H1 (cell line): ENCODE results near the gene PFDN1. TPM values are rescaled to one million over a fixed set of nuclear protein-coding genes. Genes with fewer than 3 reads are reported as not detected.

ENCODE experiments used
- CTCF ChIA-PET: fragments of 300-600 bp; sonication (Branson Sonifier 250); formaldehyde crosslinking; loops from one replicate; lab custom pipeline; 2021; ENCODE audit not compliant: partially characterized antibody; lab: Charles Lee
- POLR2A ChIA-PET: fragments of 300-600 bp; sonication (Branson Sonifier 250); formaldehyde crosslinking; loops from one replicate; lab custom pipeline; 2021; ENCODE audit warnings: inconsistent platforms; ENCODE audit not compliant: partially characterized antibody; lab: Charles Lee
- DNase-seq, 2 experiments: peaks; one replicate each; pipeline versions ENCODE4 v3.0.0 to v3.0.0-alpha.2; 2010 to 2022; ENCODE audit warnings: low spot score in 2 of 2, low read depth in 1 of 2, mixed read lengths in 1 of 2
- FAIRE-seq: peaks from 2 replicates; lab custom pipeline; 2011; peaks lifted over from hg19 to GRCh38; lab: Jason Lieb, UNC
- H2AFZ ChIP-seq: 2 replicates; pipeline ENCODE4 v1.8.1; 2012; ENCODE audit warnings: low read length, inconsistent platforms
- H2AK5ac ChIP-seq: 2 replicates; pipeline ENCODE4 v1.6.1; 2013; ENCODE audit warnings: low read depth, low read length
- H2BK120ac ChIP-seq: replicated peaks from 2 replicates; pipeline ENCODE3; 2013; ENCODE audit warnings: low read depth, low read length, inconsistent platforms
- H2BK12ac ChIP-seq: 2 replicates; pipeline ENCODE4 v1.6.1; 2013; ENCODE audit warnings: low read depth, low read length
- H2BK15ac ChIP-seq: 2 replicates; pipeline ENCODE4 v1.6.1; 2013; ENCODE audit warnings: low read length
- H2BK20ac ChIP-seq: 2 replicates; pipeline ENCODE4 v1.6.1; 2013; ENCODE audit warnings: low read length
- H2BK5ac ChIP-seq: 2 replicates; pipeline ENCODE4 v1.6.1; 2013; ENCODE audit warnings: low read depth, low read length
- H3K14ac ChIP-seq: 2 replicates; pipeline ENCODE4 v1.6.1; 2013; ENCODE audit warnings: inconsistent platforms; ENCODE audit not compliant: insufficient read length
- H3K18ac ChIP-seq: 2 replicates; pipeline ENCODE4 v1.6.1; 2013; ENCODE audit warnings: low read length; ENCODE audit errors: extremely low read depth
- H3K23ac ChIP-seq: 2 replicates; pipeline ENCODE4 v1.6.1; 2013; ENCODE audit warnings: inconsistent platforms; ENCODE audit not compliant: insufficient read length
- H3K23me2 ChIP-seq: 2 replicates; pipeline ENCODE4 v1.6.1; 2013; ENCODE audit warnings: low read depth, low read length
- H3K27ac ChIP-seq: 2 replicates; pipeline ENCODE4 v1.6.1; 2011; ENCODE audit warnings: low read depth, low read length, inconsistent platforms
- H3K27me3 ChIP-seq, 4 experiments: replicated peaks in 1 of 4; 1 replicate in 1 of 4; 2 replicates in 3 of 4; pipeline versions ENCODE4 v1.6.1 to v1.8.1; 2011 to 2013; ENCODE audit warnings: low read length in 3 of 4, mild to moderate bottlenecking in 3 of 4, inconsistent platforms in 2 of 4, mixed read lengths in 2 of 4, moderate library complexity in 1 of 4; ENCODE audit not compliant: control insufficient read depth in 3 of 4, insufficient read depth in 3 of 4; ENCODE audit errors: extremely low read depth in 1 of 4
- H3K36me3 ChIP-seq, 4 experiments: 2 replicates each; pipeline versions ENCODE4 v1.6.1 to v1.8.1; 2011 to 2013; ENCODE audit warnings: mild to moderate bottlenecking in 4 of 4, low read length in 3 of 4, moderate library complexity in 2 of 4, control low read depth in 1 of 4, inconsistent platforms in 1 of 4; ENCODE audit not compliant: insufficient read depth in 4 of 4, control insufficient read depth in 2 of 4
- H3K4ac ChIP-seq: replicated peaks from 2 replicates; pipeline ENCODE3; 2013; ENCODE audit warnings: low read length, low read depth, mixed read lengths, inconsistent platforms; ENCODE audit not compliant: insufficient read length
- H3K4me1 ChIP-seq, 4 experiments: replicated peaks in 1 of 4; 1 replicate in 1 of 4; 2 replicates in 3 of 4; pipeline versions ENCODE4 v1.6.1 to v1.8.1; 2011 to 2013; ENCODE audit warnings: low read length in 3 of 4, inconsistent platforms in 2 of 4, mixed read lengths in 1 of 4; ENCODE audit not compliant: insufficient read depth in 4 of 4, control insufficient read depth in 3 of 4
- H3K4me2 ChIP-seq, 2 experiments: 2 replicates each; pipeline versions ENCODE4 v1.6.1 to v1.8.1; 2011 to 2013; ENCODE audit warnings: low read depth in 2 of 2, low read length in 2 of 2, control low read depth in 1 of 2, inconsistent platforms in 1 of 2, mild to moderate bottlenecking in 1 of 2; ENCODE audit not compliant: insufficient read depth in 1 of 2
- H3K4me3 ChIP-seq, 4 experiments: fragments of 200-600, 300-600 bp in 1 of 4; sonication (generic), shearing (Covaris generic), sonication (Bioruptor Twin) in 1 of 4; 2 replicates each; pipeline versions ENCODE4 v1.5.1 to v1.8.1; 2011 to 2016; ENCODE audit warnings: low read length in 4 of 4, low read depth in 3 of 4, control low read depth in 2 of 4, inconsistent platforms in 2 of 4, mild to moderate bottlenecking in 2 of 4, mixed read lengths in 1 of 4, moderate library complexity in 1 of 4; ENCODE audit not compliant: insufficient read depth in 2 of 4; ENCODE audit errors: extremely low read depth in 1 of 4
- H3K56ac ChIP-seq: replicated peaks from 2 replicates; pipeline ENCODE3; 2013; ENCODE audit warnings: low read depth, mild to moderate bottlenecking, mixed read lengths, low read length, inconsistent platforms; ENCODE audit not compliant: insufficient read length
- H3K79me1 ChIP-seq: 2 replicates; pipeline ENCODE4 v1.6.1; 2013; ENCODE audit warnings: low read depth, low read length, control low read depth
- H3K79me2 ChIP-seq, 2 experiments: 2 replicates each; pipeline versions ENCODE4 v1.6.1 to v1.8.1; 2012 to 2013; ENCODE audit warnings: low read length in 2 of 2, mild to moderate bottlenecking in 2 of 2, inconsistent platforms in 1 of 2; ENCODE audit not compliant: insufficient read depth in 2 of 2, control insufficient read depth in 1 of 2
- H3K9ac ChIP-seq, 4 experiments: replicated peaks in 1 of 4; 1 replicate in 1 of 4; 2 replicates in 3 of 4; pipeline versions ENCODE4 v1.6.1 to v1.8.1; 2011 to 2013; ENCODE audit warnings: low read depth in 3 of 4, low read length in 3 of 4, control low read depth in 2 of 4, mild to moderate bottlenecking in 2 of 4, moderate library complexity in 2 of 4, inconsistent platforms in 1 of 4; ENCODE audit errors: extremely low read depth in 1 of 4
- H3K9me3 ChIP-seq, 2 experiments: 2 replicates each; pipeline versions ENCODE4 v1.6.1 to v1.8.1; 2012 to 2013; ENCODE audit warnings: mild to moderate bottlenecking in 2 of 2, moderate library complexity in 2 of 2, control low read depth in 1 of 2, inconsistent platforms in 1 of 2, low read depth in 1 of 2, low read length in 1 of 2, mixed read lengths in 1 of 2; ENCODE audit not compliant: insufficient read depth in 2 of 2
- H4K20me1 ChIP-seq, 2 experiments: replicated peaks in 1 of 2; 2 replicates each; pipeline versions ENCODE3 to v1.8.1; 2011 to 2013; ENCODE audit warnings: inconsistent platforms in 2 of 2, low read length in 2 of 2, mild to moderate bottlenecking in 1 of 2; ENCODE audit not compliant: insufficient read depth in 2 of 2, control insufficient read depth in 1 of 2
- H4K5ac ChIP-seq: 2 replicates; pipeline ENCODE4 v1.6.1; 2013; ENCODE audit warnings: low read length, low read depth, mixed read lengths, inconsistent platforms; ENCODE audit not compliant: insufficient read length
- H4K8ac ChIP-seq: 2 replicates; pipeline ENCODE4 v1.8.0; 2013; ENCODE audit warnings: mild to moderate bottlenecking, moderate library complexity, low read length, inconsistent platforms; ENCODE audit not compliant: insufficient read depth; ENCODE audit errors: extremely low read depth
- H4K91ac ChIP-seq: replicated peaks from 2 replicates; pipeline ENCODE3; 2013; ENCODE audit warnings: low read length, mixed read lengths, inconsistent platforms; ENCODE audit not compliant: insufficient read length
- CHD1 ChIP-seq: IDR thresholded peaks from 2 replicates; pipeline ENCODE4 v1.6.1; 2012; ENCODE audit warnings: low read depth, low read length, improper control_type of control experiment
- EZH2 ChIP-seq: fragments of 200-600 bp; sonication (generic); IDR thresholded peaks from 2 replicates; pipeline ENCODE4 v1.7.1; 2012; ENCODE audit warnings: low read depth, mild to moderate bottlenecking, moderate library complexity, low read length, inconsistent platforms; ENCODE audit not compliant: severe bottlenecking
- NANOG ChIP-seq: IDR thresholded peaks from 2 replicates; pipeline ENCODE4 v1.6.1; 2011; ENCODE audit warnings: low read length, low read depth, mild to moderate bottlenecking, inconsistent platforms; ENCODE audit not compliant: insufficient read depth, poor library complexity, severe bottlenecking
- PHF8 ChIP-seq: fragments of 200-600 bp; sonication (generic); conservative IDR thresholded peaks from 2 replicates; pipeline ENCODE4 v1.7.1; 2012; ENCODE audit warnings: low read depth, mild to moderate bottlenecking, inconsistent platforms, low read length, moderate library complexity
- SIX5 ChIP-seq: IDR thresholded peaks from 2 replicates; pipeline ENCODE4 v1.6.1; 2011; ENCODE audit warnings: mild to moderate bottlenecking, low read depth, low read length
- WGBS, 2 experiments: shearing (Covaris generic) in 1 of 2; methylation state at CpG; one replicate each; pipeline versions ENCODE4 v1.1.6 to v1.1.7; 2013 to 2015; ENCODE audit warnings: low lambda C conversion rate in 2 of 2, mixed read lengths in 2 of 2, inconsistent platforms in 1 of 2, low coverage in 1 of 2, missing lambda C conversion rate in 1 of 2; ENCODE audit not compliant: insufficient replicate concordance in 2 of 2, insufficient coverage in 1 of 2, insufficient read length in 1 of 2; ENCODE audit errors: extremely low coverage in 1 of 2, missing lambda C conversion rate in 1 of 2; 5-methylcytosine and 5-hydroxymethylcytosine counted together
- polyA plus RNA-seq, 7 experiments: library from polyadenylated mRNA; depleted of rRNA in 3 of 7; stranded (reverse) in 5 of 7; unstranded in 2 of 7; fragments of >200 nt in 5 of 7; fragments of 200-250 nt in 2 of 7; gene quantifications; 1 replicate in 5 of 7; 2 replicates in 1 of 7; 4 replicates in 1 of 7; pipeline versions ENCODE4 v1.2.1 to v1.2.3, GENCODE V29; 2011 to 2013; ENCODE audit warnings: missing spikeins in 2 of 7, mixed read lengths in 2 of 7
- total RNA-seq: library from RNA; stranded (reverse); fragmentation: NEBNext Ultra II Directional; extraction: Animal tissue kit (Norgen Biotek cat#: 25700); gene quantifications from 2 replicates; pipeline ENCODE4 v1.2.1, GENCODE V29; 2021

PFDN1 gene
- total and polyA plus RNA-seq, 2 of the 8 experiments (the other 6 are each of a cell fraction or from before 2014, with no cell fraction given): 53.0 to 89.6 TPM

GRCh38 chr5:140347360-140347759 is 44.5 kb upstream of the PFDN1 start:
- 83% methylated on average over 2 of the region's 2 CpGs; no CpG with 5 or more reads in 1 of the 2 experiments for WGBS, 2 experiments
- peak overlapping the region in 1 of 4 experiments; percentile 84; a peak in 4 of 8 replicates for H3K4me3 ChIP-seq

More at GRCh38 chr5:140347360-140347759, 44.5 kb upstream of the PFDN1 start:
- Histone ChIP-seq H2BK5ac (no peak overlapping the region), H2AK5ac (no peak overlapping the region), H3K4ac (no peak overlapping the region), H2BK12ac (no peak overlapping the region), H3K27me3 (peaks cover 0 to 11% (median 5%) of the 10 kb centered on the region in 4 experiments; a peak in 6 of 7 replicates), H2AFZ (peak overlapping the region; percentile 70; the same call in 1 of the 2 replicates), H3K4me1 (peaks cover 0 to 16% (median 6%) of the 10 kb centered on the region in 4 experiments; a peak in 5 of 7 replicates), H2BK15ac (no peak overlapping the region), H3K23ac (no peak overlapping the region), H4K20me1 (peaks cover 0 to 4% of the 10 kb centered on the region in 2 experiments), H2BK20ac (no peak overlapping the region), H3K9me3 (no peaks in the 10 kb centered on the region), H3K4me2 (peak overlapping the region; percentile 55 to 67; a peak in 3 of 4 replicates), H4K91ac (no peak overlapping the region), H3K79me2 (no peaks in the 10 kb centered on the region), H4K8ac (no peak overlapping the region), H3K36me3 (no peaks in the 10 kb centered on the region; a peak in 1 of 8 replicates), H3K79me1 (no peaks in the 10 kb centered on the region; the same call in 1 of the 2 replicates), H3K9ac (no peak overlapping the region), H3K56ac (no peak overlapping the region), H2BK120ac (no peak overlapping the region), H3K18ac (no peak overlapping the region), H3K23me2 (peaks cover 4% of the 10 kb centered on the region), H4K5ac (no peak overlapping the region), H3K14ac (no peak overlapping the region), H3K27ac (no peak overlapping the region)
- CTCF ChIA-PET: interaction anchor here (0.6 to 15.0 kb wide), 19 partner anchors 8 to 251 kb away, joined by 3 to 676 read pairs (median 7); partner anchors contain the start of genes PFDN1 and SLC4A9
- TF ChIP-seq NANOG: no peak
- peak; percentile 5 for TF ChIP-seq EZH2
- no peak for TF ChIP-seq CHD1
- no peak for TF ChIP-seq SIX5
- TF ChIP-seq PHF8: no peak
- FAIRE-seq (no peak), DNase-seq (no peak)
- POLR2A ChIA-PET: interaction anchor here (1.2 to 4.6 kb wide), 10 partner anchors 11 to 104 kb away, joined by 3 to 64 read pairs (median 12); partner anchors contain the start of gene ANKHD1
